GM19328 (cell line): ENCODE data around the gene PNPLA3.

Experiments used
- ATAC-seq: cut with Tn5 transposase; IDR thresholded peaks from one replicate; pipeline ENCODE4 v1.9.1; 2021; ENCODE audit warnings: mild to moderate bottlenecking, moderate library complexity; ENCODE audit not compliant: unreplicated experiment

The PNPLA3 gene, protein sequence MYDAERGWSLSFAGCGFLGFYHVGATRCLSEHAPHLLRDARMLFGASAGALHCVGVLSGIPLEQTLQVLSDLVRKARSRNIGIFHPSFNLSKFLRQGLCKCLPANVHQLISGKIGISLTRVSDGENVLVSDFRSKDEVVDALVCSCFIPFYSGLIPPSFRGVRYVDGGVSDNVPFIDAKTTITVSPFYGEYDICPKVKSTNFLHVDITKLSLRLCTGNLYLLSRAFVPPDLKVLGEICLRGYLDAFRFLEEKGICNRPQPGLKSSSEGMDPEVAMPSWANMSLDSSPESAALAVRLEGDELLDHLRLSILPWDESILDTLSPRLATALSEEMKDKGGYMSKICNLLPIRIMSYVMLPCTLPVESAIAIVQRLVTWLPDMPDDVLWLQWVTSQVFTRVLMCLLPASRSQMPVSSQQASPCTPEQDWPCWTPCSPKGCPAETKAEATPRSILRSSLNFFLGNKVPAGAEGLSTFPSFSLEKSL

DNA sequence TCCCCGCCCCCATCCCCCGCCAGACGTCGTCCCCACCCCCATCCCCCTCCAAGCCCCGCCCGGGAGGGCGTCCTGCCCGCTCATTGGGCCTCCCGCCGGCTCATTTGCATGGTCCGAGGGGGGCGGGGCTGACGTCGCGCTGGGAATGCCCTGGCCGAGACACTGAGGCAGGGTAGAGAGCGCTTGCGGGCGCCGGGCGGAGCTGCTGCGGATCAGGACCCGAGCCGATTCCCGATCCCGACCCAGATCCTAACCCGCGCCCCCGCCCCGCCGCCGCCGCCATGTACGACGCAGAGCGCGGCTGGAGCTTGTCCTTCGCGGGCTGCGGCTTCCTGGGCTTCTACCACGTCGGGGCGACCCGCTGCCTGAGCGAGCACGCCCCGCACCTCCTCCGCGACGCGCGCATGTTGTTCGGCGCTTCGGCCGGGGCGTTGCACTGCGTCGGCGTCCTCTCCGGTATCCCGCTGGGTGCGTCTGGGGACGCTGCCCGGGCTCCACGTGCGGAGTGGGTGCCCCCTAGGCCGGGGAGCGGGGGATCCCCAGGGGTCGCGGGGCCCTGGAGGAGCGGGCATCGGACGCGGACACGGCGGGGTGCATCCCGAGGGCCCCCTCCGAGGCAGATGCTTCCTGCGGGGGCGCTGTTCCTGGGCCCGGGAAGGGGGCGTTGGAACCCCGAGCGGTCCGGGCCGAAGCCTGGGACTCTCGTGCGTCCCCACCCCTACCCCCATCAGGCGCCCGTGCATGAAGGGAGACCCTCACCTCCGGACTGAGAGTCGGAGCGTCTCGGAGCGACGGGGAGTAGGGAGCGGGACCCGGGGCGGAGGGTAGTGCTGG lies at the start of gene PNPLA3:
Gene PNPLA3, plus strand, starts transcription at position 175 of the 834 bp plus-strand sequence. Its CDS starts 107 bp downstream, at position 282.
- ATAC-seq, result no peak

DNA sequence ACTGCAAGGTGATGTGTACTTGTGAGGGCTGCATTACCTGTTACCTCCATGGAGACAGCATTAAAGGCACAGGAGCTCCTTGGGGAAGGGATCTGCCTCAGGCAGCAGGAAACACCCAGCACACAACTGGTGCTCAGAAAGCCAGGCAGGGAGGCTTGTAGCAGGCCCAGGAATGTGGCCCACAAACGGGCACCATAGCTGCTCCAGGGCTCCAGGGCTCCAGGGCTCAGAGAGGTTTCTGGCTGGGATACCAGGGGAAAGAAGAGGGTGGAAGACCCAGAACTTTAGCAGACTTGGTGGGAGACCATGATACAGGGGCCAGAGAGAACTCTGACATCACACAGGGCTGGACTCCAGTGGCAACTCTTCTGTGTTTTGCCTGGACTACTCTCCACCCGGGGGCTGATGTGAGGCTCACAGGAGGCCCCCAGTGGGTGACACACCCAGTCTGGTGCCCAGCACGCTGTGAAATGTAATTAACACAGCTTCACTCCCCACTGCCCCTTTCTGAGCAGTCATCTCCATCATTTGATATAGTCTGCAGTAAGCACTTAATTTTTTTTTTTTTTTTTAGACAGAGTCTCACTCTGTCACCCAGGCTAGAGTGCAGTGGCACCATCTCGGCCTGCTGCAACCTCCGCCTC lies 46.6 kb upstream of the PNPLA3 start:
- ATAC-seq, result no peak

DNA sequence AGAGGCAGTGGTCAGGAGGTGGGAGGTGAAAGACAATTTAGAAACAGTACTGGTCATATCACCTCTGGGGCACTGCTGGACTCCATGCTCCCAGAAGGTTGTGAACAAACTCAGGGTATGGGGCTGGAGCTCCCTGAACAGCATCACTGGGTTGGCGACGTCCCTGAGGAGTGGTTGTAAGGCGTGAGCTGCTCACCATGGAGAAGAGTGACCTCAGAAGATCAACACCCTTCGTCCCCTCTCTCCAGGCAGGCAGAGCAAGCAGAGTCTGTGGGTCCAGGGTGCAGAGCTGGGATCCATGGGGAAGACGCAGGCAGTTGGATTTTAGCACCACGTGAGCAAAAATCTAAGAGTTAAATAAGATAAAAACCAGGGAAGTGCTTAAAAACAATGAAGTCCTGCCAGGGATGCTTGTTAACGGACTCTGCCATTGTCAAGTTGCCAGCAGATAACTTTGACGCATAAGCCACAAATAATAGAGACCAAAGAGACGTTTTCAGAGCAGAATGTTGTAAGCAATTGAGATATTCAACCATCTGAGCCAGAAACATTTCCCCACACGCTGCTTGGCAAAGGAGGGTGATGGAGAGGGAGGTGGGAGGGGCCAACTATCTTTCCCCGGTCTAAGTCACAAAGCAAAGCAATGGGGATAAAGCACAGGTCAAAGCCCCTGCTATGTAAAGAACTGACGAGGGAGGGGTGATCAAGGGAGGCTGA lies 45.4 kb upstream of the PNPLA3 start:
- ATAC-seq, result no peak

DNA sequence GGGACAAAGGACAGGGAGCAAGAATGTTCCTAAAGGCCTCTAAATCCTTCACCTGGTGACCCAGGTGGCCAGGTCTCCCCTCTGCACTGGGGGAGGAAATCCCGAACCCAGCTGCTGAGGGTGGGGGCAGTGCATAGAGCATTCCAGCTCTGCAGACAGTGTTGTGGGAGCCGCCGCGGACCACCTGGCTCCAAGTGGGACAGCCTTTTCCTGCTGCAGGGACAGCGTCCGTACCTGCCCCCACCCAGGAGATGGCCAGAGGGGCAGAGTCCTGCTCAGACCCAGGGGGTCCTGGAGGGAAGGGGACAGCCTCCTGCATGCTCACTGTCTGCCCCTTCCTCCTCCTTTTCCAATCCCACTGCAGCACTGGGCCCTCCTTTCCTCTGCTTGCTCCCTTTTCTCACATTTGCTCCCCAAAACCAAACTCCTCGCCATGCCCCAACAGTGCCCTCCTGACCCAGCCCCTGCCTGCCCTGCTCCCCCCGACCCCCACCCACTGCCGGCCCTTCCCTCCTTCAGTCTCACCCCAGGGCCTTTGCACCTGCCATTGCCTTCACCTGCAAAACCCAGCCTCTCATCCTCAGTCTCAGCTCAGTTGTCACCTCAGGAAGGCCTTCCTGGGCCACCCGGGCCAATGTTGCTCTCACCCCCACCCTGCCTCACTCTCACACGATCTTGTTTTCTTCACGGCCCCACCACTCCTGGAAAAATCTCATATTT lies 44.6 kb upstream of the PNPLA3 start:
- no peak for ATAC-seq

DNA sequence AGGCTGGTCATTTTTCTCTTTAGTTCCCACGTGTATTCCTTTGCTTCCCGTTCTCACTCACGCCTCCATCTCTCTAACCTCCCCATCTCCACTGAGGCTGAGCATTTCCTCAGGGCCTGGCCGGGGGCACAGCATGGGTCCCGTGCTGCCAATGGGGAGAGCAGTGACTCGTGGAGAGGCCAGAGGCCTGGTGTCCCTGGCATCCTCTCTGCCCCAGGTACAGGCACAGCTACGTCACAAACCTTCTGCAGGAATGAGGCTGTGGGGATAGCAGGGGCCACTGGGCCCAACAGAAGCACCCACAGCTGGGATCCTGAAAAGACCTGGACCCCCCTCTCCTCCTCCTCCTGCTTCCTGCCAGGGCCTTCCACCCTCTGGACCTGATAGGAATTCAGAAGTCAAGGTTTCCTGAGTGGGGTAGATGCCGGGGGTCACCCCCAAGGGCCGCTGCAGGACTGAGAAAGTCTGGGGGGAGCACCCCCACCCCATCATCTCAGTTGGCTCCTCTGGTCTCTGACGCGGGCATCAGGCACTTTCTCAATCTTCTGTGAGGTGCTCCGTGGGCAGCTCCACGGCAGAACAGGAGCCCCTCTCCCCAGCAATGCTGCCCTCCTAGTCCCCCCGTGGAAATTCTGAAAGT lies 43.6 kb upstream of the PNPLA3 start:
- ATAC-seq, result no peak

DNA sequence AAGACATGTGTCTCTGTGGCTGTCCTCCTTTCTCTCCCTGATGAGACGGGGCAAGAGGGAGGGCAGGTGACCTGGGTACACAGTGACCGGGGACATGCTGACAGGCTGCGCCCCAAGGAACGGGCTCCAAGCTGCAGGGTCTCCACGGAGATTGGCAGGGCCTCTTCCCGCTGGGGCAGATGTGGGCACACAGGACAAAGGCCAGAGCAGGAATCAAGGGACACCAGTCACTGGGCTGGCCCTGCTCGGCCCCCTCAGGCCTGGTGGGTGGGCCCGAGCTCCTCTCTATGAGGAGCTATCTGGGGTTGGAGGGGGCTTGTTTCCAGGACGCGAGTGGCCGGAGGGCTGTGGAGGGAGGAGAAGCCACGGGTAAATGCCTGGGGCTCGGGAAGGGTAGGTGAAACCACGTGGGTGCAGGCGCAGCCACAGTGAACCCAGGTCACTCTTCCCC lies 43.0 kb upstream of the PNPLA3 start:
- ATAC-seq, result no peak

DNA sequence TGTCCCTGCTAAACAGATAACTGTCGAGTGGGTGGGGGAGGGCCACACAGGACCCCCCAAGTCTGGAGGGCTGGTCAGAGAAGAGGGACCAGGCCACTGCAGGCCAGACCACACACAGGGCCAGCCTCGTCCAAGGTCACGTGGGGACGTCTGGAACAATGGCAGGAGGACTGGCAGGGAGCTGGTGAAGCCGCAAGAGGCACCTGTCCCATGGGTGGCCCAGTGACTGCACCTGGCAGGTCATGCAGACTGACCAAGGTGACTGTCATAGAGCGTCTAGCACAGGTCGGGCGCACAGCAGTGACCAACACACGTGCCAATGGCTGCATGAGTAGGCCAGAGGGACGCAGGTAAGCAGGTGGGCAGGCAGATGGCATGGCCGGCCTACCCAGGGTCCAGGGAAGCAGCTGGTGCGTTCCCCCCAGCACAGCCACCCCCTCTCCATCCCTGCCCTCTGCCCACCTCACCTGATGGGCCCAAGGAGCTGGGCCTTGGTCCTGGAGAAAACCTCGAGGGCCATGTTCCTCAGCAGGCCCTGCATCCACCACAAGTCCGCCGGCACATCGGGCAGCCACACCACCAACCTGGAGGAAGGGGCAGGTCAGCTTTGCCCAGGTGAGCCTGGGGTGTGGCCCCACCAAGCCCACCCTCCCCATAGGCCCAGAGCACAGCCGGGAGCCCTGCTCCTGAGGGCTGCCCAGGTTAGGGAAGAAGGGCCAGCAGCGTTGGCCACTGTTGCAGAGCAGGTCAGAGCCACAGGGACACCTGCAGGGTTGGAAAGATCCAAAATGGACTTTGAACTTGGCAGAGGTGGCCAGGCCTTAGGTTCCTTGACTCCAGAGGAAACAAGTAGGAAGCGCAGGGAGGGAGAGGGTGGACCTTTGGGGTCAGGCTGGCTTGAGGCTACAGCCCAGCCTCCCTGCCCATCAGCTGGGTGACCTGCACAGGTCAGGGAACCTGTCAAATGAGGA lies 42.2 kb upstream of the PNPLA3 start:
- ATAC-seq, result no peak

DNA sequence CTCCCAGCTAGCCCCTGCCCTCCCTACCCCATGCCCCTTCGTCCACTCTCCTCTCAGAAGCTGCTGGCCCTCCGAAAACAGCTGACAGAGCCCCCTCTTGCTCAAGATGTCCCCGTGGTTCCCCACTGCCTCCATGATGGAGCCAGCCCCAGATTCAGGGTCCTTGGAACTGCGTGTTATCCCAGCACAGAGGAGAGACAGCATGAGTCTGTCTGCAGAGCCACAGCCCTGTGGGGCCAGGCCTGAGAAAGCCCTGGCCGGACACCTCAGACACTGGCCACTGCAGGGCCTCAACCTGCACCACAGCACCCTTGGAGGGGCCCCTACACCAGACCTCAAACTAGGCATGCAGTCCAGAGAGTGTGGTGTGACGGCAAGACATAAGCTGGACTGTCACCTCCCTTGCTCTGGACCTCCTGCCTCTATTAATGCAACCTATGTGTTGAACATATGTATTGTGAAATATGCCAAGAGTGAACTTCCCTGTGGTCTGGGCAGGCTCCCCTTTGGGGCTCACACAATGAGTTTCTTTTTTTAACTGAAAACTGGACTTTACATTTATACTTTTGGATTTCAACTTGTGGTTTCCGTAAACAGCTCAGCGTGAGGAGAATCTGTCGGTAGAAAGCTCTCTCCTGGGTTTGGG lies 41.4 kb upstream of the PNPLA3 start:
- ATAC-seq, result no peak

DNA sequence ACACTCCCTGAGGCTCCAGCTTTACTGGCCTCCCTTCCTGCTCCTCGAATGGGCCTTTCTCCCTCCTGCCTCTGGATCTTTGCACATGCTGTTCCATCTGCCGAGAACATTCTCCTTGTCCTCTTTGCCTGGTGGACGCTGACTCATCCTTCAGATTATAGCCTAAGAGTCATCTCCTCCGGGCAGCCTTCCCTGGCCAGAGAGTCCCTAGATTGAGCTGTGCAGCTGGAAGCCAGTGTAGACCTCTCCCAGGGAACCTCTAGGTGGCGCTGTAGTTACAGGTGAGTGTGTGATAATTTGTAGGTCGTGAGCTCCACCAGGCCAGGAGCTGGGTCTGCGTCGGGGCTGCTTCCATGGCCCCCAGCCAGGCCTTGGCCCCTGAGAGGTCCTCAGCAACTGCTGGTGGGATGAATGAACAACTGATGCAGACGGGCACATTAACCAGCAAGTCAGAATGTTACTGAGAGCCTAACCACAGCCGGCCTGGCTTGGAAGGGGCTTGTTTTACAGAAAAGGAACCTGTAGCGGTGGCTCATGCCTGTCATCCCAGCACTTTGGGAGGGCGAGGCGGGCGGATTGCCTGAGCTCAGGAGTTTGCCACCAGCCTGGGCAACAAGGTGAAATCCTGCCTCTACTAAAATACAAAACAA lies 40.5 kb upstream of the PNPLA3 start:
- no peak for ATAC-seq

DNA sequence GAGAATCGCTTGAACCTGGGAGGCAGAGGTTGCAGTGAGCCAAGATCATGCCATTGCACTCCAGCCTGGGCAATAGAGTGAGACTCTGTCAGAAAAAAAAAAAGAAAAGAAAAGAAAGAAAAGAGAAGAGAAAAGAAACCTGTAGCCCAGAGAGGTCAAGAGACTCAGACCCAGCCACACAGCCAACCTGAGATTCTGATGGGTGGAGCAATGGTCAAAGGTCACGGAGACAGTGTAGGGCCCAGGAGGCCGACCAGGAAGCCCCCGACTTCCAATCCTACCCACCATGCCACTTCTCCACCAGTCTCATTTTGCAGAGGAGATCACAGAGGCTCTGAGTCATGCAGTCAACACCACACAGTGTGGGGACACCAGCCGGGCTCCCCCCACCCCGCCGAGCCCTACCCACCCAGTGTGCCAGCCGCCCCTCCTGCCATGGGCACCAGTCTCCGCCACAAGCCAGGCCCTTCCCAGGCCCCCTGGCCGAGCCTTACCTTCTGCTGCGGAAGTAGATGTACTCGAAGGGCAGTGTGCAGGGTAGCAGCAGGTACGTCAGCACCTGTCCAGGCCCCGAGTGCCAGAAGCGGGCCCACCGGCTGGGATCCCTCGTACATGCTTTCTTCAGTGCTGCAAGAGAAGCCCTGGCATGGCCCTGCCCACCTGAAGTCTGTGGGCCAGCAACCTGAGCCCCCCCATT lies 39.7 kb upstream of the PNPLA3 start:
- ATAC-seq, result no peak

DNA sequence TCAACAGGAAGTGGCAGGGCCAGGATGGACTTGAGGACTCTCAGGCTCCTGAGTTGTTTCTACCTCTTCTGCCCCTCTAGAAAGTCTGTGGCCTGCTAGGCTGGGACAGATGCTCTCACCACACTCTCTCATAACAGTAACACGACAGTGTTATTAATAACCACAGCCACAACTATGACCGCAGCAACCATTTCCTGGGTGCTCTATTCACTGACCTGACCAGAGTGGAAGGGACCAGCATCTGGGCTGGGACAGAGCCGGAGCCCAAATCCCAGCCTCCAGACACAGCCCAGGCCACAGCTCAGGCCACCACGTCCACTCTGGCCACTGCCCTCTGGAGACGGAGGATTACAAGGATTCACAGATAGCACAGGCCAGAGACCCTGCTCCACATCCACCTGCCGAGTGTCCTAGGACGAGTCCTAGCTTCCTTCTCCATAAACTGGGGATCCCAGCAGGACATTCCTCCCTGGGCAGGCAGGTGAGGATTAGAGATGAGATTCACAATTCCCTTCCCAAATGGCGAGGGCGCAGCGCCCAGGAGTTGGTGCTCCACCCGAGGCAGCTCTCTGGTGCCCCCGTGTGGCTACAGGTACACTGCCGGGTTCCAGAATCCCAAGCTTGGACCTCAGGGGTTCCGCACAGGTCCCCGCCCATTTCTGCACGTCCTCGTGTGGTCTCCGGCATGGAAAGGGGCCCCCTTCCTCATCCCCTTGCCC lies 38.8 kb upstream of the PNPLA3 start:
- ATAC-seq, result no peak

DNA sequence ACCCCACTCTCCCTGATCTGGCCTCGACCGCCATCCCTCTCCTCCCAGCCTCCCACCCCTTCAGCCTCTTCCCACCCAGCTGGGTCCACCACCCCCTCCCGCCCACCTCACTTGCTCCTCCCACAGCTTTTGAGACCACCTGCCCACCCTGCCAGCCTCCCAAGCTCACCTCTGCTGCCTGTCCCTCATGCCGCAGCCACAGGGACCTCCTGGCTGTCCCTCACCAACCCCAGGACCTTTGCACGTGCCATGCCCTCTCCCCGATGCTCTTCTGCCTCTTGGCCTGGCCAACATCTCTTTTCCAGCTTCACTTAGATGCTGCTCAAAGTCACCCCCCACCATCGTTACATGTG lies 38.3 kb upstream of the PNPLA3 start:
- no peak for ATAC-seq

DNA sequence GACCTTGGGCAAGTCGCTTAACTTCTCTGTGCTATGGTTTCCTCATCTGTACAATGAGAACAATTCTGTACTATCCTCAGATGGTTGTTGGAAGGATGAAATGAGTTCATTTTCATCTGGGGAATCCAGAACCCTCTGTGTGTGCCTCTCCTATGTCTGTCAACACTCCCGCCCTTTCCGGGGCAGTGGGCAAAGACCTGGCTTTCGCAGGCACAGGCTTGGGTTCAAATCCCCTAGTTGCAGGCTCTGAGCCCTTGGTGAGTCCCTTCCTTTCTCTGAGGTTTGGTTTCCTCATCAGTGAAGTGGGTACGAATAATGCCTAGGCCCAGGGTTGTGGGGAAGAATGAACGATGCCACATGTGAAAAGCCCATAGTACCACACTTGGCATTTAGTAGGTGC lies 37.8 kb upstream of the PNPLA3 start:
- no peak for ATAC-seq

DNA sequence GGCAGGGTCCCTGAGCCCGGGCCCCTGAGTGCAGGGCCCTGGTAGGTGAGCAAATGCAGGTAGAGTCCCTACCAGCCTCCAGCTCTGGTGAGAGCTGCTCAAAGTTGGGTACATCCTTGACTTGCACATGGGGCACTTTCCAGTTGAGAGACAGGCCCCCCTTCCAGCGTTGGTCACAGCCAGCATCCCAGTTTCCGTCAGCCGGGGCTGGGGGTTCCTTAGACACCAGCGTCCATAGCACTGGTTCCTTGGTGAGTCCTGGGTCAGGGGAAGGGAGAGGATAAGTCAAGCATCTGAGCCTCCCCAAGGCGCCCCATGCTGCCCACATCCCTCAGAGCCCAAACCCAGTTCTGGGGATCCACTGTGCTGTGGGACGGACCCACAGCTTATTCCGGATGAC lies 37.4 kb upstream of the PNPLA3 start:
- no peak for ATAC-seq

DNA sequence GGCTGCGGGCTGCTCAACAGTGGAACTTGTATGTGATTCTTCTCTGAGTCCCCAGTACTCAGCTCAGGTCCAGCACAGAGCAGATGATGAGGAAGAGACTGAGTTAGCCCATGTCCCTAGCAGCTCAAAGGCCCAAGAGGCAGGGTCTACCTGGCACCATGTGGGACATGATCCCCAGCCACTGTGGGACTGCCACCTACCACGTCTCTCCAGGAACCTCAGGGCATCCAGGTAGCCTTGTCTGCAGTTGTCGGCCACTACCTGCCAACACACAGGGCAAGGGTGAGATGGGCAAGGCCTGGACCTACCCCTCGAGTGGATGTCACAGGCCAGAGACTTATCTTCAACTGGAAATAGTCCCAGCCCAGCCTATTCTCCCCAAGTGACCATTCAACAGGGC lies 36.2 kb upstream of the PNPLA3 start:
- ATAC-seq, result no peak

DNA sequence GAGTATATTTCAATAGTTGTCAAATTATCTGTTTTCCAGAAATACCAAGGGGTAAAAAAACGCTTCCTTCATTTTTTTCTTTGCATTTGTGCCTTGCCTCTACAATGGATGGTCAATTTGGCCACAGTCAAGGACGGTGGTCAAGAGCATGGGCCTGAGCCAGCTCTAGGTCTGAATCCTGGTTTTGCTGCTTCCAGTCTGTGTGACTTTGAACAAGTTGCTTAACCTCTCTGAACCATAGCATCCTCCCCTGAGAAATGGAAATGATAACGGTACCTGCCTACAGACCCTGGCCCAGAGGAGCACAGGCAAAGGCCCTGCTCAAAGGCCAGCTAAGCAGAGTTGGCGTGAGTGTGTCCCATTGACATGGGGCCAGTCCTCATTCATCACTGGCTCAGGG lies 34.9 kb upstream of the PNPLA3 start:
- ATAC-seq, result no peak
